HG02885 (cell line): ENCODE results near the gene MSMO1.
"Not testable (repeated sequence)": the region's sequence is repeated elsewhere in the genome, so short reads cannot be mapped to it uniquely, and the experiment has no call there.

Experiments
- ATAC-seq: cut with Tn5 transposase; IDR thresholded peaks from one replicate; pipeline ENCODE4 v1.9.1; 2021; ENCODE audit warnings: mild to moderate bottlenecking; ENCODE audit not compliant: unreplicated experiment, poor library complexity

Gene MSMO1

DNA sequence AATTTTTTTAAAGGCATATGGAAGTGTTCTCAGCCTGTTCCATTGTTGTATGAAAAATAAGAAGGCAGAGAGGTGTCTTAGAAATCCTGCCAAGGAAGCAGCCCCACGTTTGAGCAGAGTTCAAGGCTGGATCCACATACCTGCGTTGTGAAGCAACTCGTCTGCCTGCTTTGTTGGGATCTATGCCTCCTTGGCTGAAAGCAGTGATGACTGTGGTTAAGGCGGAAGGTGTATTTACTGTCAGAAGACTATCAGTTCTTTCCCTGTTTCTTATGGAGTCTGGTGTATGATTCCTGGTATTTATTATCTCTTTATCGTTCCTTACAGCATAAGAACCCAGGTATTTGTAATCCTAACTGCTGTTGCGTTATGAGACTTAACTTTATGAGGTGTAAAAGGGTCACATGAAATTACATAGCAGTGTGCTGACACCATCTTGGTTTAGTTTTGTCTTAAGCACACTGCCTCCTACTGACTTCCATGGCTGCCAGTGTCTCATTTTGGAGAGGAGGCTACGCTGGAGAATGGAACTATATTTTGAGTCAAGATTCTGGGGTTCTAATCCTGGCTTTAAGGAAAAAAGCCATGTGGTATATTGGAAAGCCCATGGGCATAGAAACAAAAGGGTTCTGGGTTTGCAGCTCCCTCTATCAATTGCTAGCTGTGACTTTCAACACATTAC lies 3.1 kb upstream of the MSMO1 start:
- ATAC-seq = no peak

DNA sequence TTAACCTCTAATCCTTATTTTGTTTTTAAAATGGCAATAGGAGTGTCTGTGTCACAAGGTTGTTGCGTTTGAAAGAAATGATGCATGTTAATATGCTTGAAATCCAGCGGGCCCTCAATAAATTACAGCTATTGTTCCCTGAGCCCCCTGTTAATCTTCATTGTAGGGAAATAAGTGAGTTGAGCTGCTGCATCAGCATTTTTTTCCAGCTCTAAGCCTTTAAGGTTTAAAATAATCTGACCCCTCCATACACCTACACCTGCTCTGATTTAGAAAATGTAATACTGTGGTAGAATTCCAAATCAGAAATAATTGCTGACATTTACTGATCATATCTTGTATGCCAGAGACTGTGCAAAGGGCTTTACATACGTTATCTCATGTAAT lies 2.6 kb upstream of the MSMO1 start:
- ATAC-seq = no peak

DNA sequence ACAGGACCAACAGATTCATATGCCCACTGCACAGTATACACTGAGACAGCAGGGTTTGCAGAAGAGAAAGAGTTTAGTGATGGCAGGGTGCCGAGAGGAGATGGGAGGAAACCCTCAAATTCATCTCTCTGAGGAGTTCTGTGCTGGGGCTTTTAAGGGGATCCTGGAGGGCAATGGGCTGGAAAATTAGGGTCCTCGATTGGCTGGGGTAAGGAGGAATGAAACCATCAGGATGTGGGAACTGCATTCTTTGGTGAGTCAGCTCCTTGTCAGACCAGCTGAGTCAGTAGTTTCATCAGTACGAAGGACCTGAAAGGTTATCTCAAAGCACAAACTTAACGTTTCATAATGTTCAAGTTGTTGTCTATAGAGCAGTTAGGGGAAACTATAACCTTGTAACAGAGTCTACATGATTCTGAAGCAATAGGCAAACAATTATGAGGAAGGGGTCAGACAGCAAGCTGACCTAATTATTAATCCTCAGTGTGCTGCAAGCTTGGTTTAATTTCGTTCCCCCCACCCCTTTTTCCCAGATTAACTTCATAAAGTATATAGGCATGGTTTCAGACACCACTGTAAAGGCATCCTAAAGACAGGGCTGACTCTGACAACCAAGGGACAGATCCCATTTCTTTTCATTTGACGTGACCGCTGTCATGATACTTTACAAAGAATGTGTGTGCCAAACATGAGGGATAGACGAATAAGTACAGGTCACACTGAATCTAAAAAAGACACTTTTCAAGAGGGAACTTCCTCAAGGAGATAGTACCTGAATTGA lies 1.5 kb upstream of the MSMO1 start:
- ATAC-seq = no peak

GRCh38 chr4:165326831-165327210 lies 648 bp upstream of the MSMO1 start:
- ATAC-seq = peak; percentile 13

DNA sequence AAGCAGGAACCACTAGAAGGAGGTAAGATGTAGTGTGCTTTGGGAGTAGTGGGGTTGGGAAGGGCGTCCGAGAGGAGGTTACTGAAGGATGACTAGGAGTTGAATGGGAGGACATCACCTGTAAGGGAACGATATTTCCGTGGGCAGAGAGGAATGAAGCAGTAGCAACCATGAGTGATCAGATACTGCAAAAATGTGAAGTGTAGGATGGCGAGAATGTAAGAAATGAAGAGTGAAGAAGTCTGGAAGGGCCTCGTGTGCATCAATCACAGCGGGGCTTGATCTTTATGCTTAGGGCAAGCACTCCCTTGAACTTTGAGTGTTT lies 594 bp downstream of the MSMO1 start:
- no peak for ATAC-seq

DNA sequence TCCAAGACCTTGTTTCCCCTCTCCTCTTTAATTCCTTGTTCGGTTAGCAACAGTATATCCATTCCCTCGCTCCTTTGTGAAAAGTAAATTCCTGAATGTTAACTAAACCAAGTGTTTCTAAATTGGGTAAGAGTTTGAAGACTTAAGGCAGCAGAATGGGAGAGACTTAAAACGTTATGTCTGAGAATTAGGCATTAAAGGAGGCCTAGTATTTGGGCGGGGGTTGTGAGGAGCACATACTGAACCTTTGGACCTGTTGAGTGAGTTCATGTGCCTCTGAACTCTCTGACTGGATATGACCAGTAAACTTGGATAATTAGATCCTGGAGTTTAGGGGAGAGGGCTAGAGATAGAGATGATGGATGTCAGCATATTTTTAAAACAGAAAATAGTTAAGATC lies 1.2 kb downstream of the MSMO1 start:
- no peak for ATAC-seq

GRCh38 chr4:165330071-165330470 lies 2.6 kb downstream of the MSMO1 start:
- no peak for ATAC-seq

- ATAC-seq = no peak
Observed at GRCh38 chr4:165330666-165331065, 3.2 kb downstream of the MSMO1 start.

- no peak for ATAC-seq
Observed at GRCh38 chr4:165331359-165331758, 3.9 kb downstream of the MSMO1 start.

DNA sequence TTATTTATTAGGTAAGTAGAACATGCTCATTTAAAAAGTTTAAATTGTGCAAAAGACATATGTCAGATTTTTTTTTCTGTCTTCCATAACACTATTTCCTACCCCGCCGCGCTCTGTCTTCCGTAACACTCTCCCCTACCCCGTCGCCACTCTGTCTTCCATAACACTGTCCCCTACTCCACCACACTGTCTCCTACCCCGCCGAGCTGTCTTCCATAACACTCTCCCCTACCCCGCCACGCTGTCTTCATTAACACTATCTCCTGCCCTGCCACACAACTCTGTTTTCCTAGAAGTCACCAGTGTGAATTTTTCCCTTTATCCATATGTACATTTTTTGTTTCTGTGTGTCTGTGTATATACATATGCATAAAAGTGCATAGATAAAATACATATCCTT lies 4.4 kb downstream of the MSMO1 start:
- no peak for ATAC-seq

- ATAC-seq = no peak
Observed at GRCh38 chr4:165332502-165332901, 5.0 kb downstream of the MSMO1 start.

- no peak for ATAC-seq
Observed at GRCh38 chr4:165335163-165335703, 7.8 kb downstream of the MSMO1 start.

DNA sequence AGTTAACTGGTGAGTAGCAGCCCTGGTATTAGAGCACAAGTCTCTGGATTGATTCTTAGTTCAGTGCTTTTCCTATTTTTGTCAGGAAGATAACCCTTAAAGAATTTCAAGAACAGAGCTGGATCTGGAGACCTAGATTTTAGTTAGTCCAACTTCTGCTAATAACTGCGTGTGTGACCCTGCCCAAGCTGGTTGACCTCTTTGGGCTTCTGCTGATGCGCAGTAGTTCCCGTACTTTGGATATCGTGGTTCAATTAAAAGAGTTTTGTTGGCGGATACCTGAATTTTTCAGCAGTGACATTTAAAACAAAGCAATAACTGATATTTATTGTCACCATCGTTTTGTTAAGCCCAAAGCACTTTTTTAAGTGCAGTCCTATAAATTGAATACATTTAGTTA lies 9.3 kb downstream of the MSMO1 start:
- ATAC-seq = no peak

DNA sequence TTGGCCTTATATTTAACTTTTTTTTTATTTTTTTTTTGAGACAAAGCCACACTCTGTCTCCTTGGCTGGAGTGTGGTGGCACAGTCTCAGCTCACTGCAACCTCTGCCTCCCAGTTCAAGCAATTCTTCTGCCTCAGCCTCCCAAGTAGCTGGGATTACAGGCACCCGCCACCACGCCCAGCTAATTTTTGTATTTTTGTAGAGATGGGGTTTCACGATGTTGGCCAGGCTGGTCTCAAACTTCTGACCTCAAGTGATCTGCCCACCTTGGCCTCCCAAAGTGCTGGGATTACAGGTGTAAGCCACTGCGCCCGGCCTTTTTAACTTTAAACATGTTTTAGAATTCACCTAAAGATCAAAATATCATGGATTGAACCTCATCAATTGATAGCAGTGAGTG lies 14.9 kb downstream of the MSMO1 start:
- ATAC-seq = not testable (repeated sequence)

DNA sequence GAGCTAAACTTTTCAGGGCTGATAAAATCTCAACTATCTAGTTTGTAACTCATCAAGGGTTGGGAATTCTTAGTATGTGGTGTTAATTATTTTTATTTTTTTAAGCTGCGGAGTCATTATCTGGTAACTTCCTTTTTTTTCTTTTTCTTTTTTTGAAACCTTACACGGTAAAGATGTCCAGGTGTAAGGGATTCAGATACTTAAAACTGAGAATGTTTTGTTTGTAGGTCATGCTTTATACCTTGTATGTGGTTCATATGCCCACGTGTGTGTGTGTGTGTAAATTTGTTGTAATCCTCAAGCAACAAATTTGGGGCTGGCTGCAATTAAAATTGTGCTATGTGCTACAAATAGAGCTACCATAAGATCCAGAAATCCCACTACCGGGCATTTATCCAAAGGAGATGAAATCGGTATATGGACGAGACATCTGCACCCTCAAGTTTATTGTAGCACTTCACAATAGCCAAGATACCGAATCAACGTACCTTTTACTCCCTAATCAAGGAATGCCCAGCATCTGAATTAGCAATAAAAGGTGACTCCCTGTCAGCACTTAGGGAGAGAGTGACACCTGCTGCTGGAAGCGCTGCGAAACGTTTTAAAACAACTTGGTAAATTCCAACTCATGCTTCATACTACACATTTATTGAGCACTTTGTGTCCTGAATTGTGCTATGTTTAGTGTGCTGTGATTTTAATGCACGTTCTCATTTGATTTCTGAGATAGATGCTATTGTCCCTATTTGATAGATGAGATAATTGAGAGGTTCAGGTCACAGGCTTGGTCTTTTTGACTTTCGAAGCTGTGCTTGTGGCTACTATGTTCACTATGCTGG lies 16.1 kb downstream of the MSMO1 start:
- no peak for ATAC-seq

DNA sequence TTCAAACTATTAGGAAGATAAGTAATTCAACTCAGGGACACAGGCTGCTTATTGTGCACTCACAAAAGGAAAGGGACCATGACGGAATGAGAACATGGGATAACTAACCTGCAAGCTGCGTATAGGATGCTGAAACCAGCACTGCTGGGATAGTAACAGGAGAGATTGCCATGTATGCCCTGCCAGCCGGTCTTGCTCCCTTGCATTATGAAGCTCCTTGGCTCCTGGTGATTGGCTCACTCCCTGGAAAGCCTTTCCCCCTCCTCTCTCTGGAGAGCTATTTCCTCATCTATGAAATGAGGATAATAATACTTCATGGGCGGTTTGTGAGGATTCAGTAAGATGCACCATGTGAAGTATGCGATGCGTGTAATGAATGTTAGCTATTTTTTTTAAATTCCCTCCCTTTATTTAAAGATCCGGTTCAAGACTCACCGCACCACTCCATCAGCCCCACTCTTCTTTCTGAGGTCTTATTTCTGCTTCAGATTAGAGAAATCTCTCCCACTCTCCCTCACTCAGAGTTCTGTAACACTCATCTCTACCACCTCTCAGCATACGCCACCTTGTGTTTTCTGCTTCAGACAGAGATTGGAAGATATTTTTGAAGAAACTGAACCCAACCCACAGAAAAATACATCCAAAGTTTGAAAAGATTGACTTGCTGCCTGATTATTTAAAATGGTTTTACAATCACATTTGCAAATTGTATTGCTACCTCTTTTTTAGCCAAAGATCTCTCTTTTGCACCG lies 18.4 kb downstream of the MSMO1 start:
- no peak for ATAC-seq

GRCh38 chr4:165347647-165348569 lies 20.4 kb downstream of the MSMO1 start:
- no peak for ATAC-seq

- ATAC-seq = no peak
Observed at GRCh38 chr4:165351359-165352130, 24.1 kb downstream of the MSMO1 start.

GRCh38 chr4:165355900-165356300 lies 28.4 kb downstream of the MSMO1 start:
- peak; percentile 66 for ATAC-seq
